HEK293 (cell line): Measurements from ENCODE around the gene LILRB1.
"Not testable (repeated sequence)": the region's sequence is repeated elsewhere in the genome, so short reads cannot be mapped to it uniquely, and the experiment has no call there.

Experiments used
- CTCF ChIP-seq: fragments of 450-650 bp; formaldehyde crosslinking; IDR thresholded peaks from 2 replicates; pipeline ENCODE4 v1.5.1; 2016; ENCODE audit warnings: missing biosample characterization, missing genetic modification characterization
- PATZ1 ChIP-seq: fragments of 450-650 bp; formaldehyde crosslinking; IDR thresholded peaks from 2 replicates; pipeline ENCODE4 v1.5.1; 2016; ENCODE audit warnings: missing biosample characterization, missing genetic modification characterization
- PRDM1 ChIP-seq: fragments of 450-650 bp; formaldehyde crosslinking; IDR thresholded peaks from 2 replicates; pipeline ENCODE4; 2016; ENCODE audit warnings: missing biosample characterization, missing genetic modification characterization
- PRDM4 ChIP-seq: fragments of 450-650 bp; formaldehyde crosslinking; IDR thresholded peaks from 2 replicates; pipeline ENCODE4 v1.5.1; 2017; ENCODE audit warnings: missing biosample characterization, missing genetic modification characterization
- SETDB1 ChIP-seq: IDR thresholded peaks from one replicate; pipeline ENCODE4 v1.6.1; 2017; ENCODE audit warnings: mild to moderate bottlenecking, low read length, moderate library complexity, mixed read lengths; ENCODE audit not compliant: insufficient read length
- ZNF670 ChIP-seq: fragments of 450-650 bp; formaldehyde crosslinking; IDR thresholded peaks from 2 replicates; pipeline ENCODE4 v1.5.1; 2016; ENCODE audit warnings: missing biosample characterization, missing genetic modification characterization, low read depth

GRCh38 chr19:54624234-54624633 is 6.0 kb upstream of the LILRB1 start:
- not testable (repeated sequence) for TF ChIP-seq PRDM1 (tag by site-specific recombination); PRDM4 (tag by site-specific recombination); PATZ1 (tag by site-specific recombination); CTCF; ZNF670 (tag by site-specific recombination); SETDB1
